Cerebellar nuclear complex (tissue), 1 donor: ENCODE results near the gene CORO7.

Source experiments
- DNase-seq, 2 experiments: peaks; one replicate each; lab custom pipeline; 2025; lab: John Stamatoyannopoulos, UW

The CORO7 gene

DNA sequence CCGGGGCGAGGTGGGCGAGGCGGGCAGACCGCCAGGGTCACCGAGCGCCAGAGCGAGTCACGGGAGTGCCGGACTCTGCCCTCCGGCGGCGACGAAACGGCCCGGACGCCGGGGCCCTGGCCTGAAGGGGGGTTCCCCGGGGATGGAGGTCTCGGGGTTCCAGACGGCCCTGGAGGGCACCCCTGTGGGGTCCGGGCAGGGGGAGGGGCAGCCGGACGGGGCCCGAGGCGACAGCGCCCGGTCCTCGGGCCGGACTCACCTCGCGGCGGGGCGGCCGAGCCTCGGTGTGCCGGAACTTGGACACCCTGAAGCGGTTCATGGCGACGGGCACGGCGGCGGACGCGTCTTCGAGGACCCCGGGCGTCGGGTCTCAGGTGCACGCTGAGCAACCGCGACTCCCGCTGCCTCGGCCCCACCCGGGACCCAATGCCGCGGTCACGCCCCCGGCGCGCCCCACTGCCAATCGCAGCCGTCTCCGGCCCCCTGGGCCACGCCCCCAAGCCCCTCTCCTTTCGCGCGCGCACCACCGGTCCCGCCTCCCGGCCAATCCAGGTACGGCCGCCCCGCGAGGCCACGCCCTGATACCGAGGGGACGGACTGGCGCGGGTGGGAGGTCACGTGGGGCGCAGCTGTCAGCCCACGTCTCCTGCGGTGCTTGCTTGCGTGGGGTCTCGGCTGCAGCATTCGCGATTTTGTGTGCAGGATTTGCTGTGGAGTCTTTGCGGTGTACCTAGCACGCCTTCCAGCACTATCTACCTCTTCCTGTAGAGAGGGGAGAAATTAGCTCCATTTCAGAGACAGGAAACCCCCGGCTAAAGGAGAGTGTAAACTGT is at the start of gene CORO7:
CORO7 (minus strand) TSS at position 397 of the 833 bp plus-strand sequence; CDS start at position 319, 78 bp downstream.
- peak; percentile 64 to 87 for DNase-seq

- DNase-seq, result no peak
Observed at GRCh38 chr16:4463522-4464163, 47.2 kb upstream of the CORO7 start.

GRCh38 chr16:4461250-4462085 is 45.1 kb upstream of the CORO7 start:
- no peak for DNase-seq

GRCh38 chr16:4460936-4461249 is 44.5 kb upstream of the CORO7 start:
- DNase-seq, result no peak

- no peak for DNase-seq
Observed at GRCh38 chr16:4455951-4456350, 39.6 kb upstream of the CORO7 start.

GRCh38 chr16:4455081-4455480 is 38.7 kb upstream of the CORO7 start:
- no peak for DNase-seq

GRCh38 chr16:4454623-4455022 is 38.2 kb upstream of the CORO7 start:
- no peak for DNase-seq

DNA sequence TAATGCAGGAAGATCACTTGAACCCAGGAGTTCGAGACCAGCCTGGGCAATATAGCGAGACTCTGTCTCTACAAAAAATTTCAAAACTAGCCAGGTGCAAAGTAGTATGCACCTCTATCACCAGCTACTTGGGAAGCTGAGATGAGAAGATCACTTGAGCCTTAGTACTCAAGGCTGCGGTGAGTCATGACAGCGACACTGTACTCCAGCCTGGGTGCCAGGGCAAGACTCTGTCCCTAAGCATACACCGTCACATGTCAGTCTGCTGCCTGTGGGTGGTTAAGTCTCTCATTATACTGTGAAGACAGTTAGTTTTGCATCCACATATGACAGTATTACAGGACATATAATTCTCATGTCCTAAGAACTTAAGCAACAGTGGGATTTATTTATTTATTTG is 36.3 kb upstream of the CORO7 start:
- DNase-seq, result no peak

- DNase-seq, result no peak
Observed at GRCh38 chr16:4450931-4451519, 34.6 kb upstream of the CORO7 start.

DNA sequence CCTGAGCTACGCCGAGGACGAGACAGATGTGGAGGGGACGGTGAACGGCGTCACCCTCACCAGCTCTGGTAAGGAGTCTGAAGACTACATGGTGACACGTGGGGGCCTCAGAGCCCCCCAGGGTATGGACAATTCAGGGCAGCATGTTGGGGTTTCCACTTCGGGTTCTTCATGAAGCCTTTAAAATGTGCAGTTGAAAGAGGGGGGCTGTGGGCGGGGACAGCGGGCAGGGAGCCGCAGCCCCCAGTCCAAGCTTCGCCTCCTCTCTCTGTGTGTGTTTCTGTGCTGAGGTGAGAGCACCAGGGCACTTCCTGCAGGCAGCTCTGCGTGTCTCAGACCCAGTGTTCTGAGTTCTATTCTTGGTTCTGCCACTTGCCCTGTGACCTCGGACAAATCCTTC is 34.0 kb upstream of the CORO7 start:
- no peak for DNase-seq

DNA sequence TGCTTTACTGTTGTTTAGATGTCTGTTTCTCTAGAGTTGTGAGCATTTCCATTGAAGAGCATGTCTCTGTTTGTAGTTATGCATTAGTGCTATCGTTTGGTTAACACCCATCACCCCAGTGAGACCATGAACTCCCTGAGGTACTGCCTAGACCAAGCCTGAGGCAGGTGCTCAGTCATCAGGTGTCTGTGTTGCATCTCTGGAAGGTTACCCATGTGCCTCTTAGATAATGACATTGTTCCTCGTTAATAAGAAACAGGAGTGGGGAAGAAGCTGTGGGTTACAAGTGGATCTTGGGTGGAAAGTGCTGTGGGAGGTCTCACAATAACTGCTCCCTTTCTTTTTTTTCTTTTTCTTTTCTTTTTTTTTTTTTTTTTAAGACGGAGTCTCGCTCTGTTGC is 27.6 kb upstream of the CORO7 start:
- DNase-seq, result no peak

DNA sequence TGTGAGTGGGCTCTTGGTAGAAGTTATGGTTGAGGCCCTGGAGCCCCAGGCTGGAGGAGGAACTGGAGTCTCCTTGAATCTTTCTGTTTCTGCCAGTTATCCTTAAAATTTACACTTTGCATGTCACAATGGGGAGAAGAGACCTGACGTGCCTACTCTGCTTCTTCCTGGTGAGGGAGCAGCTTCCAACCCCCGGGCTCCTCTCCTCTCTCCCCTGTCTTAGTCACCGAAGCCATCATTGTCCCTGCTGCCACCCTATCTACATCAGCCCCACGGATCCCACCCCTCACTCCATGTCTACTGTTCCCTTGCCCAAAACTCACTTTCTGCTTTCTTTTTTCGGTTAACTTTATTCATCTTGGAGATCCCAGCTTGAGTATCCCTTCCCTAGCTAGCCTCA is 26.9 kb upstream of the CORO7 start:
- DNase-seq, result no peak

DNA sequence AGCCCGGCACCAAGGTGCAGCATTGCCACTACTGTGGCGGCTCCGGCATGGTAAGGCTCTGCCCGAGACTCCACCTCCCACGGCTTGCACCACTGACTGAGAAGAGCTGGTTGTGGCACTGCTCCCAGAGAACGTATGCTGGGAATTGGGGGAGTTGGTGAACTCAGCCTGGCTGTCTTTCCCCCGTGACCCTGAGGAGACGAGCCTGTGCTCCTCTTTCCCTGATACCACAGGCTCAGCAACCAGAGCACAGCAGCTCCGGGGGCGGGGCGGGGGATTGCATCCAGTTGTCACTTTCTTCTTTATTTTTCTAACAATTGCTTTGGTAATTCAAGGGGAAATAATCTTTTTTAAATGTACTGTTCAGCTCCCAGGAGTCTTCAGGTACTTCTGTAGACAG is 26.0 kb upstream of the CORO7 start:
- no peak for DNase-seq

- DNase-seq, result no peak
Observed at GRCh38 chr16:4437366-4437765, 21.0 kb upstream of the CORO7 start.

DNA sequence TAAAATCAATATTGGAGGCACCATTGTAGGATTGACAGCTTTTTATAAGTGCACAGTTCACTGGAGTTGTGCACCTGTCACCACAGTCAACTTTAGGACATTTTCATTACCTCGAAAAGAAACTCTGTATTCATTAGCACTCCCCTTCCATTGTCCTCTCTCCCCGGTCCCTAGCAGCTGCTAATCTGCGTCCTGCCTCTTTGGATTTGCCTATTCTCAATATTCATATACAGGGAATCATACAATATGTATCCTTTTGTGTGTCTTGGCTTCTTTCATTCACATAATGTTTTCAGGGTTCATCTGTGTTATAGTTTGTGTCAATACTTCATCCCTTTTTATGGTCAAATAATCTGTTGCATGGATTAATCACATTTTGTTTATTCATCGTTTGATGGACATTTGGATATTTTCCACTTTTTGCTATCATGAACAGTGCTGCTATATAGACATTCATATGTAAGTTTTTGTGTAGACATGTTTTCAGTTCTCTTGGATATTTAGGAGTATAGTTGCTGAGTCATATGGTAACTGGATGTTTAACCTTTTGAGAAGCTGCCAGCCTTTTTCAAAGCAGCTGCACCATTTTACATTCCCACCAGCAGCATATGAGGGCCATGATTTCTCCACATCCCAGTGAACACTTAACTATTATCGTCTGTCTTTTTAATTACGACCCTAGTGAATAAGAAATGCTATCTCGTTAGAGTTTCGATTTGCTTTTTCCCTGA is 19.1 kb upstream of the CORO7 start:
- no peak for DNase-seq

GRCh38 chr16:4433914-4434787 is 17.8 kb upstream of the CORO7 start:
- DNase-seq, result no peak

DNA sequence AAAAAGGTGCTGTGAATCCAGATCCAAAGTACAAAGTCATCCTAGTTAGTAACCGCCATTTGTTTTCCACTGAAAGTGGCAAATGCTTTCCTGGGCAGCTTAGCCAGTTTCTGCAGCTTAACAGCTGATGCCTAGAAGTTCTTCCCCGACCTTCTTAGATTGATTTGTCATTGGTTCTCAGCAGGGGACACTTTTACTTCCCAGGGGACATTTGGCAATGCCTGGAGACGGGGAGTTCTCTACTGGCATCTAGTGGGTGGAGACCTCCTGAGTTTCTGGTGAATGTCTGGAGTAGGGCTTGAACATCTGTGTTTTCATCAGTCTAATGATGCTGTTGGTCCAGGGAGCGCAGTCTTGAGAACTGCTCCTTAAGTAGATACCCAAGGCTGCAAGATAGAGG is 16.8 kb upstream of the CORO7 start:
- DNase-seq, result no peak

DNA sequence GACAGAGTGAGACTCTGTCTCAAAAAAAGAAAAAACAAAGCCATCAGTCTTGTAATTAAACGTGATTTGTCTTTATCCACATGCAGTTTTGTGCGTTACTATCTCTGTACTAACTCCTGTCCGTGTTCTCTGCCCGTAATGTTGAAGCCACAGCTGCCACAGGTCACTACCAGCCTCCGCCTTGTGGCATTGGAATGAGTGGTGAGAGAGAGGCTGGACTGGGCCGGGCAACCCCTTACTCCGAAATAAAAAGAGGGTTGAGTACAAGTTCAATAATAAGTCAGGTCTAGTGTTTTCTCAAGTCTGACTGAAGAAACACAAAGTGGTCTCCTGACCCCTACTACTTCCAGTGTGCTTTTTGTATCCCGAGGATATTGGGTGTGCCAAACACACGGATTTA is 14.6 kb upstream of the CORO7 start:
- DNase-seq, result no peak

DNA sequence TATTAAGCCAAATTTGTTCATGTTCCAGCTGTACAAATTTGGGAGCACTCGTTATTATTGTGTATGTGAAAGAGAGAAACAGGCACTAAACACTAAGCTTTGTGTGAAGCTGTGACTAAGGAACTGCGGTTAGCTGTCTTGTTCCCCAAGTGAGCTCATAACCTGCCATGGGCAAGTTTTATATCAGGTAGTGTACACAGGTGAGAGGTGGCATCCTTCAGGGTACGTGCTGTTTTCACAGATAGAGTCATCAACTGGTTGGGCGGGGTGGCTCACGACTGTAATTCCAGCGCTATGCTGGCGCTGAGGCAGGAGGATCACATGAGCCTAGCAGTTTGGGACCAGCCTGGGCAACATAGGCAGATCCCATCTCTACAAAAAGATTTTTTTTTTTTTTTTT is 12.1 kb upstream of the CORO7 start:
- no peak for DNase-seq

DNA sequence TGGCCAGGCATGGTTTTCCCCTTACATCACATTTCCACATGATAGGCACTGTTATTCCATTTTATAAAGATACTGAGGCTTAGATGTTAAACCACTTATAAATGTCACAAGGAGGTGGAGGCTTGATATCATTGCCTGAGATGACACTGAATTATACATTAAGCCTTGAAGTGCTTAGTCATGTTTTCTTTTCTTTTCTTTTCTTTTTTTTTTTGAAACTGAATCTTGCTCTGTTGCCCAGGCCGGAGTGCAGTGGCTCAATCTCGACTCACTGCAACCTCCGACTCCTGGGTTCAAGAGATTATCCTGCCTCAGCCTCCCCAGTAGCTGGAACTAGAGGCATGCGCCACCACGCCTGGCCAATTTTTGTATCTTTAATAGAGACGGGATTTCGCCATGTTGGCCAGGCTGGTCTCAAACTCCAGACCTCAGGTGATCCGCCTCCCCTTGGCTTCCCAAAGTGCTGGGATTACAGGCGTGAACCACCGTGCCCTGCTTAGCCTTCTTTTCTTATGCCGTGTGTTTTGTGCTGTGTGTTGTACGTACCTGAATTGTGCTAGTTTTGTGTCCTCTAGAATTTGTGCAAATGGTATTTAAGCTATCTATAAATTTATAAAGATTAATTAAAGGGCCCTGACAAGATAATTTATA is 10.5 kb upstream of the CORO7 start:
- no peak for DNase-seq
